Gastroesophageal sphincter (tissue), 4 donors: Measurements from ENCODE around the gene COL20A1. TPM values are rescaled to one million over a fixed set of nuclear protein-coding genes. Genes with fewer than 3 reads are reported as not detected.

Source experiments
- ATAC-seq: fragments of 150-250 bp; one replicate; pipeline ENCODE4 v1.9.1; 2016; ENCODE audit warnings: mild to moderate bottlenecking, moderate library complexity
- H3K27ac ChIP-seq, 4 donors: fragments of 200-600 bp; sonication (generic) in 3 of 4; 1 replicate in 3 of 4; 2 replicates in 1 of 4; pipeline ENCODE4 v1.5.1; 2016 to 2019
- H3K27me3 ChIP-seq: fragments of 200-600 bp; sonication (generic); one replicate; pipeline ENCODE4 v1.5.1; 2019
- H3K36me3 ChIP-seq, 2 donors: fragments of 200-600 bp; sonication (generic); one replicate each; pipeline ENCODE4 v1.5.1; 2019; ENCODE audit warnings: control low read depth in 1 of 2
- H3K4me1 ChIP-seq, 3 donors: fragments of 200-600 bp; sonication (generic); 1 replicate in 2 of 3; 2 replicates in 1 of 3; pipeline ENCODE4 v1.5.1; 2016 to 2019; ENCODE audit warnings: control low read depth in 2 of 3
- H3K4me3 ChIP-seq, 2 donors: fragments of 200-600 bp; sonication (generic); one replicate each; pipeline ENCODE4 v1.5.1; 2019; ENCODE audit warnings: mild to moderate bottlenecking in 1 of 2, moderate library complexity in 1 of 2
- H3K9me3 ChIP-seq, 3 donors: fragments of 200-600 bp; sonication (generic); one replicate each; pipeline ENCODE4 v1.5.1; 2017 to 2019; ENCODE audit warnings: control low read depth in 2 of 3
- EP300 ChIP-seq: sonication (generic); formaldehyde crosslinking; IDR thresholded peaks from one replicate; pipeline ENCODE4 v1.6.1; 2017; ENCODE audit warnings: antibody characterized with exemption, mild to moderate bottlenecking
- POLR2A ChIP-seq, 2 donors: fragments of 450-650 bp; IDR thresholded peaks; one replicate each; pipeline ENCODE4 v1.6.1; 2017; ENCODE audit warnings: antibody characterized with exemption in 2 of 2, mild to moderate bottlenecking in 2 of 2, moderate library complexity in 1 of 2
- POLR2AphosphoS5 ChIP-seq: sonication (generic); formaldehyde crosslinking; IDR thresholded peaks from one replicate; pipeline ENCODE4 v1.6.1; 2017; ENCODE audit warnings: antibody characterized with exemption
- WGBS, 2 donors: methylation state at CpG; one replicate each; pipeline ENCODE4 v1.1.5; 2018; ENCODE audit warnings: low coverage in 1 of 2; 5-methylcytosine and 5-hydroxymethylcytosine counted together
- total RNA-seq, 4 donors: library from RNA; depleted of rRNA; stranded (reverse); fragments of >200 nt; gene quantifications; one replicate each; pipeline ENCODE4 v1.1.0, GENCODE V29; 2016
- TF ChIP-seq, protein P1 (sequence below), 4 experiments: fragments of 200-600 bp in 2 of 4; fragments of 450-650 bp in 2 of 4; sonication (generic) in 1 of 4; IDR thresholded peaks; one replicate each; pipeline ENCODE4 v1.5.1; 2017 to 2019; ENCODE audit warnings: antibody characterized with exemption in 4 of 4, mild to moderate bottlenecking in 2 of 4, moderate library complexity in 2 of 4

The COL20A1 gene
- total RNA-seq, 4 donors from 2014 or later, result not detected

DNA sequence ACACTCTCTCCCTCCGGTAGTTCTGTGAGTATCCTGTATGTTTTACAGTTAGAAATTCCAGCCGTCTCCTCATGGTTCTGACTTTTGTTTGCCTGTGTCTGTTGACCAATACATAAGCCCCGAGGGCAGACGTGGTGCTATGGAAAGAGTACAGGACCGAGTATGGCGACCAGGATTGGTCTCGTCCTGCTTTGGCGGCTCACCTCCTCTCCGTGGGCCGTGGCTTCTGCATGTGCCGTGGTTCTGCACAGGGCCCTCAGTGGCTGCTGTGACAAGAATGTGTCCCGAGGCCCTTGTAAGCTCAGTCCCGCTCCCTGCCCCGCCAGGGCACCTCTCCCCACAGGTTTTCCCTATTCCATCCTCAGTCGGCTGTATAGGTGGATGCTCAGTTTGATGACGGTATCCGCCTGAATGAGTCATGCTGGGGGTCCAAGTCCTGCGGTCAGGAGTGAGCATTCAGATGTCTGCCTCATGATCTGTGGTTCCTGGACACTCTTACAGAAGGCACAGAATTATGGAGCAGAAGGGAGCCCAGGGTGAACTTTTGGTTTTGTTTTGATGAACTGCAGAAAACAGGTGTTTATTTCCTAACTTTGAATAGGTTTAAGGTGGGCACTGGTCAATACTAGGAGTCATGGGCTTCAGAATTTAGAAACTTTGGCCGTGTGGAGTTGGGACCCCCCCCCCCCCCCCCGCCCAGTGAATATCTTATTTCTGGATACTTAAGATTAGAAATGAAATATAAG, 19.2 kb upstream of the COL20A1 start:
- Histone ChIP-seq H3K4me3 (peak overlapping the region; percentile 97 to 100), H3K36me3 (peaks cover 0 to 34% of the 10 kb centered on the region in 2 donors), H3K4me1 (peaks cover 0 to 41% (median 22%) of the 10 kb centered on the region in 3 donors), H3K27me3 (no peaks in the 10 kb centered on the region), H3K9me3 (no peaks in the 10 kb centered on the region), H3K27ac (no peak overlapping the region)
- TF ChIP-seq, protein P1, sequence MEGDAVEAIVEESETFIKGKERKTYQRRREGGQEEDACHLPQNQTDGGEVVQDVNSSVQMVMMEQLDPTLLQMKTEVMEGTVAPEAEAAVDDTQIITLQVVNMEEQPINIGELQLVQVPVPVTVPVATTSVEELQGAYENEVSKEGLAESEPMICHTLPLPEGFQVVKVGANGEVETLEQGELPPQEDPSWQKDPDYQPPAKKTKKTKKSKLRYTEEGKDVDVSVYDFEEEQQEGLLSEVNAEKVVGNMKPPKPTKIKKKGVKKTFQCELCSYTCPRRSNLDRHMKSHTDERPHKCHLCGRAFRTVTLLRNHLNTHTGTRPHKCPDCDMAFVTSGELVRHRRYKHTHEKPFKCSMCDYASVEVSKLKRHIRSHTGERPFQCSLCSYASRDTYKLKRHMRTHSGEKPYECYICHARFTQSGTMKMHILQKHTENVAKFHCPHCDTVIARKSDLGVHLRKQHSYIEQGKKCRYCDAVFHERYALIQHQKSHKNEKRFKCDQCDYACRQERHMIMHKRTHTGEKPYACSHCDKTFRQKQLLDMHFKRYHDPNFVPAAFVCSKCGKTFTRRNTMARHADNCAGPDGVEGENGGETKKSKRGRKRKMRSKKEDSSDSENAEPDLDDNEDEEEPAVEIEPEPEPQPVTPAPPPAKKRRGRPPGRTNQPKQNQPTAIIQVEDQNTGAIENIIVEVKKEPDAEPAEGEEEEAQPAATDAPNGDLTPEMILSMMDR (IDR thresholded peaks at IDR 0.05), result no peak
- TF ChIP-seq EP300, result no peak
- no peak for TF ChIP-seq POLR2A (IDR thresholded peaks at IDR 0.05)
- no peak for TF ChIP-seq POLR2AphosphoS5
- 20 to 27% methylated on average over 3 of the region's 20 CpGs for WGBS, 2 donors
- no peak for ATAC-seq

DNA sequence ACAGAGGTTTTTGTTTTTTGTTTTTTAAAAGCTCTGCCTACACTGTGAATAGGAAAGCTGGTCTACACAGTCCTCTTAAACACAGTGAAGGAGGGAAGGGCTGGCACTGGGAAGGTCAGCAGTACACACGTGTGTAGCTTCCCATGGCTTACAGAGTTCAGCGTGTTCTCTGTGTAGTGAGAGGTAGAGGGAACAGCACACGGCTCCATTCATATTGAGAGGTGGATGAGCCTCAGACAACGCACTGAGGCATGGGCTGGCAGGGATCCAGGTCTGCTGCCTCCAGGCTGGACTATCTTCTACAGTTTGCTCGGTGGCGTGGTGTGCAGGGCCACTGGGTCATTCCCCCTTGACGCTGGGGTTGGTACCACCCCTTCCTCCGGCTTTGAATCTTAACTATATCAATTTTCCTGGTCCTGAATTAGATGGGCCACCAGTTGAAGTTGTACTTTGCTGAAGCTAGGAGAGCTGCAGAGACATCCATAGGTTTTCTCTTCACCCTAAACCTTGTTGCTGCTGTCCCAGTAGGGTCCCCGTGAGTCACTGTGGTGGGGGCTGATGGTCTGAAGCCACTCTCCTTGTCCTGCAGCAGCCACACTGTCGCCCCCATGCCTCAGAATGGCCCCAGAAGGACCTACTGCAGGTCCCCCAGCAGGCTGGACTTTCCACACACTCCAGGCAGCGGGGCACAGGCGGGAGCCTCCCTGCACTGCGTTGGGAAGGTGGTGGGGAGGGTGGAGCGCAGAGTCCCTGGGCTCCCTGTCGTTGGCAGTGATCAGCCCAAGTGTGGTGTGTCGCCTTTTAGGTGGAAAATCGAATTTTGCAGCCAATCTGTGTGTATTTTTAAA, 18.4 kb upstream of the COL20A1 start:
- no peak overlapping the region for H3K4me3 ChIP-seq

DNA sequence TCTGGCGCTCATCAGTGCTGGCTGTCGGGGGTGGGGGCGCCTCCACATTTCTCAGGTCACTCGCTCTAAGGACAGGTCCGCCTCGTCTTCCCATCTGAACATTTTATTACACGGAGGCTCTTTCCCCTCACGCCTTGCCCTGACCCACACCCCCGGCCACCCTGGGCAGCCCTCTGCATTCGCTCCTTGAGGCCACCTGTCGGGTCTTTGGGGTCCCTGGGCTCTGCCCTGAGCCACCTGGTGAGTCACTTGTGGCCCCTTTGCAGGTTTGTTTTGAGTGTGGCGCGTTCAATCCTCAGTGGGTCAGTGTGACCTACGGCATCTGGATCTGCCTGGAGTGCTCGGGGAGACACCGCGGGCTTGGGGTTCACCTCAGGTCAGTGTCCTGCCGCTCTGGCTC, 17.2 kb upstream of the COL20A1 start:
- Histone ChIP-seq H3K36me3 (peaks cover 0 to 54% of the 10 kb centered on the region in 2 donors), H3K27ac (no peak overlapping the region), H3K4me3 (no peak overlapping the region), H3K4me1 (peaks cover 0 to 41% (median 22%) of the 10 kb centered on the region in 3 donors), H3K27me3 (no peaks in the 10 kb centered on the region), H3K9me3 (no peaks in the 10 kb centered on the region)
- no peak for ATAC-seq
- TF ChIP-seq POLR2AphosphoS5 (no peak), EP300 (no peak), POLR2A (IDR thresholded peaks at IDR 0.05) (no peak)
- TF ChIP-seq, protein P1 (IDR thresholded peaks at IDR 0.05), result no peak
- WGBS, 2 donors, result 87% methylated on average over 8 of the region's 18 CpGs; no CpG with 5 or more reads in 1 of the 2 donors

More for the DNA sequence above, 18.4 kb upstream of the COL20A1 start:
- Histone ChIP-seq H3K27ac (no peak overlapping the region), H3K36me3 (peaks cover 0 to 42% of the 10 kb centered on the region in 2 donors), H3K4me1 (peaks cover 0 to 41% (median 22%) of the 10 kb centered on the region in 3 donors), H3K9me3 (no peaks in the 10 kb centered on the region), H3K27me3 (no peaks in the 10 kb centered on the region)
- TF ChIP-seq POLR2A (IDR thresholded peaks at IDR 0.05), result no peak
- TF ChIP-seq, protein P1 (IDR thresholded peaks at IDR 0.05), result no peak
- TF ChIP-seq EP300, result no peak
- no peak for TF ChIP-seq POLR2AphosphoS5
- 53 to 73% methylated on average over 3 to 4 of the region's 17 CpGs for WGBS, 2 donors
- ATAC-seq, result no peak

DNA sequence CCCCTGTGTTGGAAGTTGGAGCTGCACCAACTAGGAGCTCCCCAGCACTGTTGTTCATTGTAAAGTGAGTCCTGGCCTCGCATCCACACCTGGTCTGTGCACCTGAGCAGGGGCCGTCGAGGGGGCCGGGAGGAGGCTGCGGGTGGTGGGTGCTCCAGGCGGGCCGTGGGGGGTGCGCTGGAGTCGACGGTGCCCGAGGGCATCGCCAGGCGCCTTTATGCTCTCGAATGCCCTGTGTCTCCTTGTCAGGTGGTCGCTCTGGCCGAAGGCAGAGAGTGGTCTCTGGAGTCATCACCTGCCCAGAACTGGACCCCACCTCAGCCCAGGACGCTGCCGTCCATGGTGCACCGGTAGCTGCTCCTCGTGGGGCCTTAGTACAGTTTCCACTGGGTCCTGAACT, 16.0 kb upstream of the COL20A1 start:
- peaks cover 0 to 34% (median 16%) of the 10 kb centered on the region in 3 donors for H3K4me1 ChIP-seq
- H3K27ac ChIP-seq, result no peak overlapping the region
- 84% methylated on average over 7 of the region's 20 CpGs; no CpG with 5 or more reads in 1 of the 2 donors for WGBS, 2 donors
- H3K36me3 ChIP-seq, result peaks cover 0 to 66% of the 10 kb centered on the region in 2 donors
- ATAC-seq, result no peak
- H3K27me3 ChIP-seq, result no peaks in the 10 kb centered on the region
- no peaks in the 10 kb centered on the region for H3K9me3 ChIP-seq
- no peak overlapping the region for H3K4me3 ChIP-seq
- TF ChIP-seq, protein P1 (IDR thresholded peaks at IDR 0.05), result no peak
- TF ChIP-seq POLR2AphosphoS5 (no peak), POLR2A (IDR thresholded peaks at IDR 0.05) (no peak), EP300 (no peak)
